GM19438 (cell line): ENCODE data around the gene AOPEP.
A peak's percentile ranks its signal among the peaks of the same experiment; 100 is the strongest.
"Not testable (repeated sequence)": the region's sequence is repeated elsewhere in the genome, so short reads cannot be mapped to it uniquely, and the experiment has no call there.

Experiments
- ATAC-seq: cut with Tn5 transposase; IDR thresholded peaks from one replicate; pipeline ENCODE4 v1.9.1; 2021; ENCODE audit warnings: low read depth; ENCODE audit not compliant: unreplicated experiment

AOPEP gene

GRCh38 chr9:94866770-94867169, 140.3 kb downstream of the AOPEP start:
- ATAC-seq = no peak

- ATAC-seq = no peak
These were observed 140.9 kb downstream of the AOPEP start for GRCh38 chr9:94867281-94867841.

- no peak for ATAC-seq
These were observed 141.4 kb downstream of the AOPEP start for GRCh38 chr9:94867842-94868312.

- ATAC-seq = no peak
These were observed 142.0 kb downstream of the AOPEP start for GRCh38 chr9:94868464-94868863.

GRCh38 chr9:94869415-94869843, 142.9 kb downstream of the AOPEP start:
- ATAC-seq = no peak

- ATAC-seq = no peak
These were observed 143.9 kb downstream of the AOPEP start for GRCh38 chr9:94870465-94870792.

- ATAC-seq = no peak
These were observed 144.5 kb downstream of the AOPEP start for GRCh38 chr9:94870793-94871558.

GRCh38 chr9:94872083-94872833, 145.8 kb downstream of the AOPEP start:
- ATAC-seq = no peak

GRCh38 chr9:94872891-94873511, 146.5 kb downstream of the AOPEP start:
- ATAC-seq = no peak

GRCh38 chr9:94874316-94874715, 147.8 kb downstream of the AOPEP start:
- no peak for ATAC-seq

- ATAC-seq = peak; percentile 77
These were observed 149.0 kb downstream of the AOPEP start for GRCh38 chr9:94875300-94876020.

GRCh38 chr9:94878804-94879203, 152.3 kb downstream of the AOPEP start:
- not testable (repeated sequence) for ATAC-seq

- no peak for ATAC-seq
These were observed 152.7 kb downstream of the AOPEP start for GRCh38 chr9:94879230-94879629.

- no peak for ATAC-seq
These were observed 154.5 kb downstream of the AOPEP start for GRCh38 chr9:94881023-94881422.

GRCh38 chr9:94881454-94881853, 155.0 kb downstream of the AOPEP start:
- no peak for ATAC-seq

GRCh38 chr9:94881940-94882339, 155.4 kb downstream of the AOPEP start:
- ATAC-seq = no peak

- no peak for ATAC-seq
These were observed 156.6 kb downstream of the AOPEP start for GRCh38 chr9:94882966-94883641.

- ATAC-seq = no peak
These were observed 159.5 kb downstream of the AOPEP start for GRCh38 chr9:94885854-94886447.

GRCh38 chr9:94887721-94888120, 161.2 kb downstream of the AOPEP start:
- no peak for ATAC-seq

GRCh38 chr9:94888775-94889174, 162.3 kb downstream of the AOPEP start:
- ATAC-seq = no peak
